GM23338 (cell line): ENCODE results near the gene RNF213. TPM values are rescaled to one million over a fixed set of nuclear protein-coding genes. Genes with fewer than 3 reads are reported as not detected.

Source experiments
- ATAC-seq: fragments of 200-7000 bp; cut with Tn5 transposase; 3 replicates; pipeline ENCODE4 v1.9.1; 2020
- DNase-seq: peaks from one replicate; pipeline ENCODE4 v3.0.0-alpha.2; 2015; ENCODE audit warnings: low spot score
- H2AFZ ChIP-seq: fragments of 200-600 bp; sonication (generic); 2 replicates; pipeline ENCODE4 v1.8.0; 2016; ENCODE audit warnings: antibody characterized with exemption, mild to moderate bottlenecking, moderate library complexity
- H3F3A ChIP-seq: fragments of 200-600 bp; sonication (generic); replicated peaks from 2 replicates; pipeline ENCODE4 v1.8.0; 2017; ENCODE audit warnings: antibody characterized with exemption, mixed run types, low read depth
- H3K27ac ChIP-seq: fragments of 200-600 bp; sonication (generic); 2 replicates; pipeline ENCODE4 v1.6.1; 2016; ENCODE audit warnings: low read depth
- H3K27me3 ChIP-seq: fragments of 200-600 bp; sonication (generic); 2 replicates; pipeline ENCODE4 v1.8.0; 2016; ENCODE audit warnings: mild to moderate bottlenecking, mixed run types, moderate library complexity; ENCODE audit not compliant: insufficient read depth
- H3K36me3 ChIP-seq: fragments of 200-600 bp; sonication (generic); 2 replicates; pipeline ENCODE4 v1.8.0; 2016; ENCODE audit warnings: mild to moderate bottlenecking; ENCODE audit not compliant: insufficient read depth
- H3K4me1 ChIP-seq: fragments of 200-600 bp; sonication (generic); 2 replicates; pipeline ENCODE4 v1.8.0; 2016; ENCODE audit warnings: mild to moderate bottlenecking, moderate library complexity; ENCODE audit not compliant: insufficient read depth
- H3K4me2 ChIP-seq: fragments of 200-600 bp; sonication (generic); 2 replicates; pipeline ENCODE4 v1.7.1; 2017; ENCODE audit warnings: mixed run types
- H3K4me3 ChIP-seq: fragments of 200-600 bp; sonication (generic); 2 replicates; pipeline ENCODE4 v1.6.1; 2016; ENCODE audit warnings: mixed run types
- H3K79me2 ChIP-seq: fragments of 200-600 bp; sonication (generic); replicated peaks from 2 replicates; pipeline ENCODE4 v1.8.0; 2017; ENCODE audit warnings: mild to moderate bottlenecking; ENCODE audit not compliant: insufficient read depth
- H3K9me2 ChIP-seq: fragments of 200-600 bp; sonication (generic); 2 replicates; pipeline ENCODE4 v1.8.0; 2017; ENCODE audit not compliant: insufficient read depth
- H4K20me1 ChIP-seq: fragments of 200-600 bp; sonication (generic); replicated peaks from 2 replicates; pipeline ENCODE4 v1.8.0; 2017; ENCODE audit warnings: mild to moderate bottlenecking; ENCODE audit not compliant: insufficient read depth
- H3K27ac Mint-ChIP-seq: 2 replicates; pipeline ENCODE4 v1.8.0; 2020; ENCODE audit warnings: inconsistent platforms, mild to moderate bottlenecking, moderate library complexity, mixed read lengths
- H3K27me3 Mint-ChIP-seq: 3 replicates; pipeline ENCODE4 v1.8.0; 2022; ENCODE audit warnings: low read depth, mild to moderate bottlenecking, moderate library complexity, mixed read lengths, inconsistent platforms; ENCODE audit not compliant: insufficient read depth, poor library complexity
- H3K36me3 Mint-ChIP-seq: 3 replicates; pipeline ENCODE4 v1.8.0; 2021; ENCODE audit warnings: low read depth, mild to moderate bottlenecking, inconsistent platforms, moderate library complexity, mixed read lengths
- H3K4me1 Mint-ChIP-seq: 3 replicates; pipeline ENCODE4 v1.8.0; 2020; ENCODE audit warnings: mild to moderate bottlenecking, inconsistent platforms, mixed read lengths
- H3K4me3 Mint-ChIP-seq: 3 replicates; pipeline ENCODE4 v1.8.0; 2021; ENCODE audit warnings: moderate library complexity, mild to moderate bottlenecking, inconsistent platforms, mixed read lengths
- H3K9me3 Mint-ChIP-seq: 3 replicates; pipeline ENCODE4 v1.8.0; 2020; ENCODE audit warnings: moderate library complexity, mild to moderate bottlenecking, inconsistent platforms, mixed read lengths
- CREB1 ChIP-seq: fragments of 250-450 bp; sonication (Bioruptor Pico); IDR thresholded peaks from 2 replicates; pipeline ENCODE4 v1.5.0; 2020; ENCODE audit warnings: low read depth, mild to moderate bottlenecking, moderate library complexity
- CTCF ChIP-seq, 2 experiments: fragments of 200-600 bp in 1 of 2; sonication (generic) in 1 of 2; conservative IDR thresholded peaks; 2 replicates each; pipeline versions ENCODE4 v1.5.1 to v1.6.1; 2016 to 2017; ENCODE audit warnings: antibody characterized with exemption in 2 of 2, low read depth in 2 of 2, mild to moderate bottlenecking in 2 of 2, moderate library complexity in 1 of 2
- EZH2 ChIP-seq: fragments of 200-600 bp; sonication (generic); IDR thresholded peaks from one replicate; pipeline ENCODE4 v1.8.0; 2017; ENCODE audit warnings: antibody characterized with exemption, mild to moderate bottlenecking, low read depth; ENCODE audit not compliant: unreplicated experiment
- EZH2phosphoT487 ChIP-seq: fragments of 200-600 bp; sonication (generic); IDR thresholded peaks from one replicate; pipeline ENCODE4 v1.8.1; 2018; ENCODE audit warnings: antibody characterized with exemption; ENCODE audit not compliant: unreplicated experiment
- JUNB ChIP-seq: IDR thresholded peaks from one replicate; pipeline ENCODE4 v1.6.1; 2016; ENCODE audit warnings: antibody characterized with exemption; ENCODE audit not compliant: unreplicated experiment
- NANOG ChIP-seq: IDR thresholded peaks from 2 replicates; pipeline ENCODE4 v1.6.1; 2016; ENCODE audit warnings: antibody characterized with exemption, borderline replicate concordance
- POLR2AphosphoS5 ChIP-seq: IDR thresholded peaks from 2 replicates; pipeline ENCODE4 v1.6.1; 2016; ENCODE audit warnings: antibody characterized with exemption, low read depth
- REST ChIP-seq: IDR thresholded peaks from one replicate; pipeline ENCODE4 v1.6.1; 2018; ENCODE audit warnings: antibody characterized with exemption; ENCODE audit not compliant: unreplicated experiment
- STAT1 ChIP-seq: IDR thresholded peaks from one replicate; pipeline ENCODE4 v1.6.1; 2016; ENCODE audit warnings: antibody characterized with exemption; ENCODE audit not compliant: unreplicated experiment
- ZNF114 ChIP-seq: fragments of 250-450 bp; sonication (Bioruptor Pico); IDR thresholded peaks from 2 replicates; pipeline ENCODE4 v1.5.0; 2020; ENCODE audit warnings: mild to moderate bottlenecking, moderate library complexity
- ZNF331 ChIP-seq: fragments of 250-450 bp; sonication (Bioruptor Pico); IDR thresholded peaks from 2 replicates; pipeline ENCODE4 v1.5.0; 2020; ENCODE audit warnings: low read depth, mild to moderate bottlenecking, moderate library complexity
- polyA plus RNA-seq: library from polyadenylated mRNA; unstranded; fragments of >200 nt; fragmentation: Nextera tagmentation; extraction: Ambion mirVana; gene quantifications from 2 replicates; pipeline ENCODE4 v1.2.1, GENCODE V29; 2016
- total RNA-seq: library from RNA; depleted of rRNA; stranded (reverse); fragments of >200 nt; shearing (Covaris generic); gene quantifications from 2 replicates; pipeline ENCODE4 v1.2.3, GENCODE V29; 2014
- TF ChIP-seq, protein P1 (sequence below): IDR thresholded peaks from 2 replicates; pipeline ENCODE4 v1.6.1; 2016; ENCODE audit warnings: antibody characterized with exemption
- TF ChIP-seq, protein P2 (sequence below): fragments of 250-450 bp; sonication (Bioruptor Pico); IDR thresholded peaks from 2 replicates; pipeline ENCODE4 v1.5.0; 2020; ENCODE audit warnings: mild to moderate bottlenecking, moderate library complexity

RNF213 gene
- total and polyA plus RNA-seq, 2 experiments from 2014 or later, result 21.2 to 67.2 TPM

DNA sequence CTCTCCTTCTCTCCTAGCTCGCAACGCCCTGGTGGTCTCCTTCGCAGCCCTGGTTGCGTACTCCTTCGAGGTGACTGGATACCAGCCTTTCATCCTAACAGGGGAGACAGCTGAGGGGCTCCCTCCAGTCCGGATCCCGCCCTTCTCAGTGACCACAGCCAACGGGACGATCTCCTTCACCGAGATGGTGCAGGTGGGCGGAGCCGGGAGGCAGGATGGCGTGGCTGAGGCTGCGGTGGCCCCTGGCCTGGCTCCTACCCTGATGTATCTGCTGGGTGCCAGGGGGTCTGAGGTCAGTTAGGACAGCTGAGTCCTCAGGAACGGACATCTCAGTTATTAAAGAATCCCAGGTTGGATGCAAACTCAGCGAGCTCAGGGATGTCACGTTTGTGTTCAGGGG is 23.7 kb upstream of the RNF213 start:
- Histone ChIP-seq H3F3A (no peaks in the 10 kb centered on the region; the same call in 1 of the 2 replicates), H3K9me2 (no peaks in the 10 kb centered on the region), H3K4me1 (no peaks in the 10 kb centered on the region), H3K4me3 (no peak overlapping the region), H3K27ac (no peak overlapping the region), H3K27me3 (no peaks in the 10 kb centered on the region), H3K79me2 (no peaks in the 10 kb centered on the region), H2AFZ (no peak overlapping the region), H4K20me1 (no peaks in the 10 kb centered on the region), H3K4me2 (no peak overlapping the region), H3K36me3 (peaks cover 12% of the 10 kb centered on the region)
- Mint-ChIP-seq H3K4me1 (no peaks in the 10 kb centered on the region; the same call in 2 of the 3 replicates), H3K27me3 (peaks cover 7% of the 10 kb centered on the region), H3K9me3 (peaks cover 15% of the 10 kb centered on the region), H3K36me3 (peaks cover 44% of the 10 kb centered on the region), H3K4me3 (no peak overlapping the region), H3K27ac (no peak overlapping the region; the same call in 1 of the 2 replicates)
- DNase-seq (peak; percentile 48), ATAC-seq (peak; percentile 83)
- TF ChIP-seq CTCF (conservative IDR thresholded peaks at IDR 0.05; ENCODE audit: low read depth in 2 of 2) (no peak), ZNF331 (CRISPR knock-in tag) (no peak), EZH2phosphoT487 (no peak), NANOG (no peak), STAT1 (no peak), JUNB (no peak), CREB1 (CRISPR knock-in tag) (no peak), REST (no peak), ZNF114 (CRISPR knock-in tag) (no peak), EZH2 (no peak), POLR2AphosphoS5 (no peak)
- TF ChIP-seq, protein P1, sequence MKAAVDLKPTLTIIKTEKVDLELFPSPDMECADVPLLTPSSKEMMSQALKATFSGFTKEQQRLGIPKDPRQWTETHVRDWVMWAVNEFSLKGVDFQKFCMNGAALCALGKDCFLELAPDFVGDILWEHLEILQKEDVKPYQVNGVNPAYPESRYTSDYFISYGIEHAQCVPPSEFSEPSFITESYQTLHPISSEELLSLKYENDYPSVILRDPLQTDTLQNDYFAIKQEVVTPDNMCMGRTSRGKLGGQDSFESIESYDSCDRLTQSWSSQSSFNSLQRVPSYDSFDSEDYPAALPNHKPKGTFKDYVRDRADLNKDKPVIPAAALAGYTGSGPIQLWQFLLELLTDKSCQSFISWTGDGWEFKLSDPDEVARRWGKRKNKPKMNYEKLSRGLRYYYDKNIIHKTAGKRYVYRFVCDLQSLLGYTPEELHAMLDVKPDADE, result no peak
- TF ChIP-seq, protein P2, sequence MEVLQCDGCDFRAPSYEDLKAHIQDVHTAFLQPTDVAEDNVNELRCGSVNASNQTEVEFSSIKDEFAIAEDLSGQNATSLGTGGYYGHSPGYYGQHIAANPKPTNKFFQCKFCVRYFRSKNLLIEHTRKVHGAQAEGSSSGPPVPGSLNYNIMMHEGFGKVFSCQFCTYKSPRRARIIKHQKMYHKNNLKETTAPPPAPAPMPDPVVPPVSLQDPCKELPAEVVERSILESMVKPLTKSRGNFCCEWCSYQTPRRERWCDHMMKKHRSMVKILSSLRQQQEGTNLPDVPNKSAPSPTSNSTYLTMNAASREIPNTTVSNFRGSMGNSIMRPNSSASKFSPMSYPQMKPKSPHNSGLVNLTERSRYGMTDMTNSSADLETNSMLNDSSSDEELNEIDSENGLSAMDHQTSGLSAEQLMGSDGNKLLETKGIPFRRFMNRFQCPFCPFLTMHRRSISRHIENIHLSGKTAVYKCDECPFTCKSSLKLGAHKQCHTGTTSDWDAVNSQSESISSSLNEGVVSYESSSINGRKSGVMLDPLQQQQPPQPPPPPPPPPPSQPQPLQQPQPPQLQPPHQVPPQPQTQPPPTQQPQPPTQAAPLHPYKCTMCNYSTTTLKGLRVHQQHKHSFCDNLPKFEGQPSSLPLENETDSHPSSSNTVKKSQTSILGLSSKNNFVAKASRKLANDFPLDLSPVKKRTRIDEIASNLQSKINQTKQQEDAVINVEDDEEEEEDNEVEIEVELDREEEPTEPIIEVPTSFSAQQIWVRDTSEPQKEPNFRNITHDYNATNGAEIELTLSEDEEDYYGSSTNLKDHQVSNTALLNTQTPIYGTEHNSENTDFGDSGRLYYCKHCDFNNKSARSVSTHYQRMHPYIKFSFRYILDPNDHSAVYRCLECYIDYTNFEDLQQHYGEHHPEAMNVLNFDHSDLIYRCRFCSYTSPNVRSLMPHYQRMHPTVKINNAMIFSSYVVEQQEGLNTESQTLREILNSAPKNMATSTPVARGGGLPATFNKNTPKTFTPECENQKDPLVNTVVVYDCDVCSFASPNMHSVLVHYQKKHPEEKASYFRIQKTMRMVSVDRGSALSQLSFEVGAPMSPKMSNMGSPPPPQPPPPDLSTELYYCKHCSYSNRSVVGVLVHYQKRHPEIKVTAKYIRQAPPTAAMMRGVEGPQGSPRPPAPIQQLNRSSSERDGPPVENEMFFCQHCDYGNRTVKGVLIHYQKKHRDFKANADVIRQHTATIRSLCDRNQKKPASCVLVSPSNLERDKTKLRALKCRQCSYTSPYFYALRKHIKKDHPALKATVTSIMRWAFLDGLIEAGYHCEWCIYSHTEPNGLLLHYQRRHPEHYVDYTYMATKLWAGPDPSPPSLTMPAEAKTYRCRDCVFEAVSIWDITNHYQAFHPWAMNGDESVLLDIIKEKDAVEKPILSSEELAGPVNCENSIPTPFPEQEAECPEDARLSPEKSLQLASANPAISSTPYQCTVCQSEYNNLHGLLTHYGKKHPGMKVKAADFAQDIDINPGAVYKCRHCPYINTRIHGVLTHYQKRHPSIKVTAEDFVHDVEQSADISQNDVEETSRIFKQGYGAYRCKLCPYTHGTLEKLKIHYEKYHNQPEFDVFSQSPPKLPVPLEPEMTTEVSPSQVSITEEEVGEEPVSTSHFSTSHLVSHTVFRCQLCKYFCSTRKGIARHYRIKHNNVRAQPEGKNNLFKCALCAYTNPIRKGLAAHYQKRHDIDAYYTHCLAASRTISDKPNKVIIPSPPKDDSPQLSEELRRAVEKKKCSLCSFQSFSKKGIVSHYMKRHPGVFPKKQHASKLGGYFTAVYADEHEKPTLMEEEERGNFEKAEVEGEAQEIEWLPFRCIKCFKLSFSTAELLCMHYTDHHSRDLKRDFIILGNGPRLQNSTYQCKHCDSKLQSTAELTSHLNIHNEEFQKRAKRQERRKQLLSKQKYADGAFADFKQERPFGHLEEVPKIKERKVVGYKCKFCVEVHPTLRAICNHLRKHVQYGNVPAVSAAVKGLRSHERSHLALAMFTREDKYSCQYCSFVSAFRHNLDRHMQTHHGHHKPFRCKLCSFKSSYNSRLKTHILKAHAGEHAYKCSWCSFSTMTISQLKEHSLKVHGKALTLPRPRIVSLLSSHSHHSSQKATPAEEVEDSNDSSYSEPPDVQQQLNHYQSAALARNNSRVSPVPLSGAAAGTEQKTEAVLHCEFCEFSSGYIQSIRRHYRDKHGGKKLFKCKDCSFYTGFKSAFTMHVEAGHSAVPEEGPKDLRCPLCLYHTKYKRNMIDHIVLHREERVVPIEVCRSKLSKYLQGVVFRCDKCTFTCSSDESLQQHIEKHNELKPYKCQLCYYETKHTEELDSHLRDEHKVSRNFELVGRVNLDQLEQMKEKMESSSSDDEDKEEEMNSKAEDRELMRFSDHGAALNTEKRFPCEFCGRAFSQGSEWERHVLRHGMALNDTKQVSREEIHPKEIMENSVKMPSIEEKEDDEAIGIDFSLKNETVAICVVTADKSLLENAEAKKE, result no peak
